ENCODE data around the gene SLC37A2.

DNA sequence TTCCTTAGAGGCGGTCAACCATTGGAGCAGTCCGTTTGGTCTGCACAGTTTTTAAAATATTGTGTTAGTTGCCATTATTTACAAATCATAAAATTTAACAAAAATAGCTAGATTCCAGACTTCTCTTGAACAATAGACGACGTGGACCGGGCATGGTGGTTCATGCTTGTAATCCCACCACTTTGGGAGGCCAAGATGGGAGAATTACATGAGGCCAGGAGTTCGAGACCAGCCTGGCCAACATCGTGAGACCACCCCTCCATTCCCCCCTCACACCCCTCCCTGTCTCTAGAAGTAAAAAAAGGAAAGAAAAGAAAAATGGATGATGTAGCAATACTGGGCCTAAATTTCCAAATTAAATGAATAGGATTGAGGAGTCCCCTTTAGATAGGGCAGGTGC, 965 bp downstream of the SLC37A2 start:
- TF ChIP-seq EP300 (IDR thresholded peaks at IDR 0.05) (no peak), POLR2A (IDR thresholded peaks at IDR 0.05) (no peak), POLR2AphosphoS5 (IDR thresholded peaks at IDR 0.05) (no peak)
- TF ChIP-seq, protein P1, sequence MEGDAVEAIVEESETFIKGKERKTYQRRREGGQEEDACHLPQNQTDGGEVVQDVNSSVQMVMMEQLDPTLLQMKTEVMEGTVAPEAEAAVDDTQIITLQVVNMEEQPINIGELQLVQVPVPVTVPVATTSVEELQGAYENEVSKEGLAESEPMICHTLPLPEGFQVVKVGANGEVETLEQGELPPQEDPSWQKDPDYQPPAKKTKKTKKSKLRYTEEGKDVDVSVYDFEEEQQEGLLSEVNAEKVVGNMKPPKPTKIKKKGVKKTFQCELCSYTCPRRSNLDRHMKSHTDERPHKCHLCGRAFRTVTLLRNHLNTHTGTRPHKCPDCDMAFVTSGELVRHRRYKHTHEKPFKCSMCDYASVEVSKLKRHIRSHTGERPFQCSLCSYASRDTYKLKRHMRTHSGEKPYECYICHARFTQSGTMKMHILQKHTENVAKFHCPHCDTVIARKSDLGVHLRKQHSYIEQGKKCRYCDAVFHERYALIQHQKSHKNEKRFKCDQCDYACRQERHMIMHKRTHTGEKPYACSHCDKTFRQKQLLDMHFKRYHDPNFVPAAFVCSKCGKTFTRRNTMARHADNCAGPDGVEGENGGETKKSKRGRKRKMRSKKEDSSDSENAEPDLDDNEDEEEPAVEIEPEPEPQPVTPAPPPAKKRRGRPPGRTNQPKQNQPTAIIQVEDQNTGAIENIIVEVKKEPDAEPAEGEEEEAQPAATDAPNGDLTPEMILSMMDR (IDR thresholded peaks at IDR 0.05), result no peak
